GM19023 (cell line): Measurements from ENCODE around the gene KCNC4.

Experiments used
- ATAC-seq: cut with Tn5 transposase; IDR thresholded peaks from one replicate; pipeline ENCODE4 v1.9.1; 2021; ENCODE audit warnings: mild to moderate bottlenecking, moderate library complexity; ENCODE audit not compliant: unreplicated experiment

The KCNC4 gene

DNA sequence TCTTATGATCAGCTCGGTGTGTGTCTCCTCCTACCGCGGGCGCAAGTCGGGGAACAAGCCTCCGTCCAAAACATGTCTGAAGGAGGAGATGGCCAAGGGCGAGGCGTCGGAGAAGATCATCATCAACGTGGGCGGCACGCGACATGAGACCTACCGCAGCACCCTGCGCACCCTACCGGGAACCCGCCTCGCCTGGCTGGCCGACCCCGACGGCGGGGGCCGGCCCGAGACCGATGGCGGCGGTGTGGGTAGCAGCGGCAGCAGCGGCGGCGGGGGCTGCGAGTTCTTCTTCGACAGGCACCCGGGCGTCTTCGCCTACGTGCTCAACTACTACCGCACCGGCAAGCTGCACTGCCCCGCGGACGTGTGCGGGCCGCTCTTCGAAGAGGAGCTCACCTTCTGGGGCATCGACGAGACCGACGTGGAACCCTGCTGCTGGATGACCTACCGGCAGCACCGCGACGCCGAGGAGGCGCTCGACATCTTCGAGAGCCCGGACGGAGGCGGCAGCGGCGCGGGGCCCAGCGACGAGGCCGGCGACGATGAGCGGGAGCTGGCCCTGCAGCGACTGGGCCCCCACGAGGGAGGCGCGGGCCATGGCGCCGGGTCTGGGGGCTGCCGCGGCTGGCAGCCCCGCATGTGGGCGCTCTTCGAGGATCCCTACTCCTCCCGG lies 1.5 kb downstream of the KCNC4 start:
- ATAC-seq: no peak

DNA sequence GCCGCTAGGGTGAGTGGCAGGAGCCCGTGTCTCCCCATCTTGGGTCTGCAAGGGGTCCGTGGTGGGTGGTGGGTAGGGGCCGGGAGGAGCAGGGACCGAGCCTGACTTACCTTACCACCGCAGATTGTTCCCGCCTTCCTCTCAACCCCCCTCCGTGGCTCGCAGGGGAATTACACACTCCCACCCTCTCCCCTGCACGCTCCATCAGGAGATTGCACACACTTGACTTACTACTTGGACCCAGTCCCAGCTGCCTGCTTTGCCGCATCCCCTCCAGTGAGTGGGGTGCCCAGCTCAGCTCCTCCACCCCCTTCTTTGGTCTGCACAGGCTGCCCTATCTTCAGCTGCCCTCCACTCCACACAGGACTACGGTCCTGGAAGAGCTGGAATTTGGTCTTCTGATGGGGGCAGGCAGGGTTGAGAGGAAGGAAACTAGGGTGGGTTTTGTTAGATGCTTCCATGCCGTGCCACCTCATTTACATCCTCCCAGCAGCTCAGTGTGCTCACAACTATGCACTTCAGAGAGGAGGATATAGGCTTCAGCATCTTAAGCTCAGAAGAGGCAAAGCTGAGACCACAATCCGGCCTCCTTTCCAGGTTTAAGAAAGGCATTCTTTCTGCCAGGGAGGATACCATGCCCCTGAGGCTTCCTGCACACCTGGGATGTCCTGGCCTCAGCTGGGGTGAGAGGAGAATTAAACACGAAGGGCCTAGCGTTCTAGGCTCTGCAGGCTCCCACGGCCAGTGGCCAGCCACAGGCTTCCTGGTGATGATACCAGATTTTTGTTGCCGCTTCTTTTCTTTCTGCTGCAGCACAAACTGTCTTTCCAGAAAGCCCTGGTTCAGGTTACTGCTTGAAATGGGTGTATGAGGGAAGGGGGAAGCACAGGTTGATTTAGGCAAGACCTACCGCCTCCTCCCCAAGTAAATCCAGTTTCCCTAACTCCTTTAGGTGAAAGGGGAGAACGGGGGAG lies 2.3 kb downstream of the KCNC4 start:
- ATAC-seq: no peak

DNA sequence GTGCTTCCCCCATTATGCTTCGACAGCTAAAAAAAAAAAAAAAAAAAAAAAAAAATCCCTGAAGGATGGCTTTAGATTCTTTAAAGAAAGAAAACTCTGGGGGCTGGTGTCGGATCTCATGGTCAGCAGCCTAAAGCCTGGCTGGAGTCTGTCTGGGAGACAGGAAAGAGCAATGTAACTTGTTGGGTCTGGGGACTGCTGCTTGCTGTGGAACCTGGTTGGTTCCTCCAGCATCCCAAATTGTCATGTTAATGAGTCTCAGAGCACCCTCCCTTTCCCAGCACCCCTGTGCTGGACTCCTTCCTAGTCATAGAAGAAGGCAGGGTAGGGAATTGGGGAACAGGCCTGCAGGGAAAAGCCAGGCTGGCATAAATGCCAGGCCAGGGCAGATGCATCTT lies 3.0 kb downstream of the KCNC4 start:
- no peak for ATAC-seq

DNA sequence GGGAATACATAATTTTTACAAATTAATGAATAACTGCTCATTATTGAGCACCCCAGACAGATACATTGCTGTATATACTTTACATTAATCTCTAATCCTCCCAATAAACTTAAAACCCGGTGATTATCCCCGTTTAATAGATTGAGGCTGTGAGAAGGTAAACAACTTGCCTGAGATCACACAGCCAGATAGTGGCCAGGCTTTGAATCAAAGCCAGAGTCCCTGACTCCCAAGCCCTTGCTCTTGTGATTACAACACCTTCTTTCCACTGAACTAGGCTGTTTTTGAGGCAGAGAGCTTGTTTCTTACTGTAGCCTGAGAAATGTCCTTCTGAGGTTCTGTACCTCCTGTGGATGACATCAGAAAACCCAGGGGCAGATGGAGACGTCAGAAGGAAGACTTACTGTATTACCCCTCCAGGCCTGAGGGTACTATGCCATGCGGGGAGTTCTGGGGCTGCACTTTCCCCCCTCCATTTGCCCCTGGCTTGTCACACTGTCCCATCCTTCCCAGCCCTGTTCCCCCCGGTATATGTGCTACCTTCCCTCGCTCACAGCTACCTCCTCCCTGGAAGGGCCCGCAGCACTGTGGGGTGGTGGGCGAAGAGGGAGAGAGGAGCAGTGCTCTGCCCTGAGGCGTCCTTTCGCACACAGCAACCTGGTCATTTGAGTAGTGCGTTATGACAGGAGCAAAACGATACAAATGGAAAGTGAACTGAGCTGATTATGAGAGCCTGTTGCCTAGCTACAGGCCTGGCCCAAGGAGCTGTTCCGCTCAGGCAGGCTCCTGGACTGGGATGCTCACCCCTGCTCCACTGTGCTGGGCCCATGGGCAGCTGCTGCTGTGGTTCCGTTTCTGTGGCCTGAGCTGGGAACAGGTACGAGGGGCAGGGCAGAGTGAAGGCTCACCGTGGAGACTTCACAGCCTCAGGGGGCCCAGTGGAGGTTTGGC lies 4.6 kb downstream of the KCNC4 start:
- no peak for ATAC-seq

GRCh38 chr1:110215621-110216515 lies 5.8 kb downstream of the KCNC4 start:
- ATAC-seq: no peak

DNA sequence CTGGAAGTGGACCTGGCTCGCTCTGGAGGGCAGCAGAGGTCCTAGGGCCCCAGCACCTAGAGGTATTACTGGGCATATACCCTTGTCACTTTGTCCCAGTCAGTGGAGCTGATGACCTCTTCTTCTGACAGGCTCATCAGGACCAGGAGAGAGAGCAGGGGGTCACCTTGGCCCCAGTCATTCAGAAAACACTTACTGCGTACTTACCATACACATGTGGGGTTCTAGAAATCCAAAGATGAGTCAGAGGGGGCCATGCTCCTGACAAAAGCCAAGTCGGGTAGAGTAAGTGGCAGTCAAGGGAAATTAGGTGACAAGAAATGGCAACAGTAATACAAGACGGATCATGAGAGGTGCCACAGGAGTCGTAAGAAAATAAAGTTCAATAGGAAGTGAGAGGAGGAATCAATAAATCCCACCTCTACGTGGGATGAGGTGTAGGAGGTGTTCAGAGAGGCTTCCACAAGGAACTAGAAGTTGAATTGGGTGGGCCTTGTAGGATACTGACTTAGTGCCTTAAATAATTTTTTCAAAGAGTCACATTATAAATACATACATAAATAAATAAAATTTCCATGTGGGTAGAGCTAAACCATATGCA lies 6.8 kb downstream of the KCNC4 start:
- ATAC-seq: no peak

DNA sequence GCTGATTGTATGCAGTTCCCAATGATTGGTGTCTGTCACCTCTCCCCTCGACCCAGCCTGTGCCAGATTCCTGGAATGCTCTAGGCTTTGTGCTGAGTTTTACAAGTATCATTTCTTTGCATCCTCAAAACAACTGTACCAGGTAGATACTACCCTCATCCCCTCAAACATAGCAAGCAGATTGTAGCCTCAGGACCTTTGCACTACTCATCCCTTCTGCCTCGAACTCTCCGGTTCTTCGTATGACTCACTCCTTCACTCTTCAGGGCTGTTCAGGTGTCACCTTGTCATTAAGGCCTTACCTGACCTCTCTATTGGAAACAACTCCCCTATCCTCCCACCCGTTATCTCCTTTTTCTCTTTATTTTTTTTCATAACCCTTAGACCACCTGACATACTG lies 8.0 kb downstream of the KCNC4 start:
- ATAC-seq: no peak

DNA sequence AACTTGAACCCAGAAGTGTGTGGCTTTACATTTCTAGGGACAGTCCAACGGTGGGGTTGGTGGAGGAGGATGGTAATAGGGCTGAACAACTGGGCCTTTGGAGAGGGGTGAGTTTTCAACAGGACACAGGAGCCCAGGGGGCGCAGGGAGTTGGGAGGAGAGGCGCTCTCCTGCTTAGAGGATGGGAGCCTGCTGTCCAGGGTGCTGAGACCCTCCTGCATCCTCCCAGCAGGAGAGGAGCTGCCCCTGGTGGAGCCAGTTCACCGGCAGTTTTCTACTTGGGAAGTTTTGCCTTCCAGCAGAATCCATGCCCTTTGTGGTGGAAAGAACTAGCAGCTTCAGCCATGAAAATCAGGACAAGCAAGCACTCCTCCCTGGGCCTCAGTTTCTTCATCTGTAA lies 8.6 kb downstream of the KCNC4 start:
- no peak for ATAC-seq

DNA sequence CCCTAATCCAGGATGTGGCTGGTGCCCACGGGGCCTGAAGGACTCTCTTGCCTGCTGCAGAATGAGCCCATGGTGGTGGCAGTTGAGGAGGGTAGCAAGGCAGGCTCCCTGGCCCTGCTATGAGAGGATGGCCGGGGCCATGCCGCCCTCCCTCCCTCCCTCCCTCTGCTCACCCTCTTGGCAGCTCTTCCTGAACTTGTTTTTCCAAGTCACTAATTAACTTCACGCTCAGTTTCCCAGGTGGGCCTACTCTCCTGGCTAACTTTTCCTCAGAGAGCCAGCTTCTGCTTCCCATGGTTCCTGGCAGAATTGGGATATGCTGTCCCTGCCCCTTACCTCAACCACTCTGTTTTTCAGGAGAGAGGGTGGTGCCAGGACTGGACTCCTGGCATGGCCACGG lies 10.2 kb downstream of the KCNC4 start:
- no peak for ATAC-seq

DNA sequence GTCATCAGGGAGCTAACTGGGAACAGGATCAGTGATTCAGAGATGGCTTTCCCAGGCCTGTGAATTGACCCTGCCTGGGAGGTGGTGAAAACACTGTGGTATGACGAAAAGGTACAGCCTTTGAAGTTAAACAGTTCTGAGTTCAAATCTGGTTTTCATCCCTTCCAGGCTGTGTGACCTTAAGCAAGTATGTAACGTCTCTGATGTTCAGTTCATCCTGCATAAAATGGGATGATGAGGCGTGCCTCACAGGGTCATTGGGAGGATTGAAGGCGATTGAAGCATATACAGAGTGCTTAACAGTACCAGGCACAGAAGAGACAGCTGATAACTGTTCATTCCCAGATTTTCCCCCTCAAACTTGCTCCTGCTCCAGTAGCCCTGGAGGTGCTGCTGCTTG lies 11.0 kb downstream of the KCNC4 start:
- no peak for ATAC-seq

DNA sequence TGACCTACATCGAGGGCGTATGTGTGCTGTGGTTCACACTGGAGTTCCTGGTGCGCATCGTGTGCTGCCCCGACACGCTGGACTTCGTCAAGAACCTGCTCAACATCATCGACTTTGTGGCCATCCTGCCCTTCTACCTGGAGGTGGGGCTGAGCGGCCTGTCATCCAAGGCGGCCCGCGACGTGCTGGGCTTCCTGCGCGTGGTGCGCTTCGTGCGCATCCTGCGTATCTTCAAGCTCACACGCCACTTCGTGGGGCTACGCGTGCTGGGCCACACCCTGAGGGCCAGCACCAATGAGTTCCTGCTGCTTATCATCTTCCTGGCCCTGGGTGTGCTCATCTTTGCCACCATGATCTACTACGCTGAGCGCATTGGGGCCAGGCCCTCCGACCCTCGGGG lies 13.0 kb downstream of the KCNC4 start:
- no peak for ATAC-seq

- ATAC-seq: no peak
Observed at GRCh38 chr1:110223581-110223980, 13.5 kb downstream of the KCNC4 start.

- ATAC-seq: no peak
Observed at GRCh38 chr1:110224240-110224995, 14.3 kb downstream of the KCNC4 start.

- no peak for ATAC-seq
Observed at GRCh38 chr1:110225212-110225611, 15.1 kb downstream of the KCNC4 start.

GRCh38 chr1:110225756-110226404 lies 15.8 kb downstream of the KCNC4 start:
- ATAC-seq: no peak

DNA sequence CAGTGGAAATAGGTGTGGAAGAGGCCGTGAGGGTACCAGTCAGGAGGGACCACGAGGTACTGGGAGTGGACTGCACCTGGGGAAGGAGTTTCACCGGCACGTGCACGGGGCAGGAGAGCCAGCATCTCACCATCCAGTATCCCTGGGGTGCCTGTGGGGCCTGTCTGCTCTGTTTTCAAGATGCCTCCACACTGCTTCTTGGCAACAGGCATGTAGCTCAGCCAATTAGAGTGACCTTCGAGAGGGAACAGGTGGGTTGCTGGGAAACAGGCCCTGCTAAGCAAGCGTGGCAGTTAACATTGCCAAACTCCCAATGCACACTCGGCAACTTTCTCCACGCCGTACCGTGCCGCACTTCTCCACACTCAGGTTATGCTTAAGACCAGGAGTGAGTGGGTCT lies 17.7 kb downstream of the KCNC4 start:
- ATAC-seq: no peak

DNA sequence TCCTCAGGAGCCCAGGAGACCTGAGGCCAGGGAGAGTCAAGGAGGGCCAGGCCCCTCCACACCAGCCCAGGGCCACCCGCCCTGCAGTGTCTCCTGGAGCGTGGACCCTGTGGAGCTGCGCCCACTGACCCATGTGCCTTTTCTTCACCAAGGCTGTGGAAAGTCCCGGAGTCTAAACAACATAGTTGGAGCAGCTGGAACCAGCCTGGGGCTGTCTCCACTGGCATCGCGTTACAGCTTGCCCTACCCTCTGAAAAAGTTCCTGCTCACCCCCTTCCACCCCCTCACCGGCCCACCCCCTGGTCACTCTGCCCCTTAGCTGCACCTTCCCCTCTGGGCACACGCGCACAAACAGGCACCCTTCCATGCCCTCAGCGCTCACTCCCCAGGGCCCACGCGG lies 18.3 kb downstream of the KCNC4 start:
- ATAC-seq: no peak

GRCh38 chr1:110228869-110229268 lies 18.8 kb downstream of the KCNC4 start:
- no peak for ATAC-seq
